GM12874 (cell line): Measurements from ENCODE around the gene B3GALNT2.

Experiments
- TF ChIP-seq, protein P1 (sequence below): IDR thresholded peaks from 2 replicates; pipeline ENCODE4 v1.5.1; 2011; ENCODE audit warnings: low read depth, mild to moderate bottlenecking, control low read depth, low read length, moderate library complexity; ENCODE audit not compliant: insufficient read depth

The B3GALNT2 gene

GRCh38 chr1:235450886-235451483 is 53.3 kb downstream of the B3GALNT2 start:
- TF ChIP-seq, protein P1, sequence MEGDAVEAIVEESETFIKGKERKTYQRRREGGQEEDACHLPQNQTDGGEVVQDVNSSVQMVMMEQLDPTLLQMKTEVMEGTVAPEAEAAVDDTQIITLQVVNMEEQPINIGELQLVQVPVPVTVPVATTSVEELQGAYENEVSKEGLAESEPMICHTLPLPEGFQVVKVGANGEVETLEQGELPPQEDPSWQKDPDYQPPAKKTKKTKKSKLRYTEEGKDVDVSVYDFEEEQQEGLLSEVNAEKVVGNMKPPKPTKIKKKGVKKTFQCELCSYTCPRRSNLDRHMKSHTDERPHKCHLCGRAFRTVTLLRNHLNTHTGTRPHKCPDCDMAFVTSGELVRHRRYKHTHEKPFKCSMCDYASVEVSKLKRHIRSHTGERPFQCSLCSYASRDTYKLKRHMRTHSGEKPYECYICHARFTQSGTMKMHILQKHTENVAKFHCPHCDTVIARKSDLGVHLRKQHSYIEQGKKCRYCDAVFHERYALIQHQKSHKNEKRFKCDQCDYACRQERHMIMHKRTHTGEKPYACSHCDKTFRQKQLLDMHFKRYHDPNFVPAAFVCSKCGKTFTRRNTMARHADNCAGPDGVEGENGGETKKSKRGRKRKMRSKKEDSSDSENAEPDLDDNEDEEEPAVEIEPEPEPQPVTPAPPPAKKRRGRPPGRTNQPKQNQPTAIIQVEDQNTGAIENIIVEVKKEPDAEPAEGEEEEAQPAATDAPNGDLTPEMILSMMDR, result no peak

GRCh38 chr1:235450433-235450832 is 53.8 kb downstream of the B3GALNT2 start:
- TF ChIP-seq, protein P1, result no peak

GRCh38 chr1:235448616-235449015 is 55.6 kb downstream of the B3GALNT2 start:
- TF ChIP-seq, protein P1, result no peak

- TF ChIP-seq, protein P1, result no peak
Observed at GRCh38 chr1:235442788-235443429, 61.3 kb downstream of the B3GALNT2 start.

- TF ChIP-seq, protein P1, result no peak
Observed at GRCh38 chr1:235441159-235441685, 63.0 kb downstream of the B3GALNT2 start.

DNA sequence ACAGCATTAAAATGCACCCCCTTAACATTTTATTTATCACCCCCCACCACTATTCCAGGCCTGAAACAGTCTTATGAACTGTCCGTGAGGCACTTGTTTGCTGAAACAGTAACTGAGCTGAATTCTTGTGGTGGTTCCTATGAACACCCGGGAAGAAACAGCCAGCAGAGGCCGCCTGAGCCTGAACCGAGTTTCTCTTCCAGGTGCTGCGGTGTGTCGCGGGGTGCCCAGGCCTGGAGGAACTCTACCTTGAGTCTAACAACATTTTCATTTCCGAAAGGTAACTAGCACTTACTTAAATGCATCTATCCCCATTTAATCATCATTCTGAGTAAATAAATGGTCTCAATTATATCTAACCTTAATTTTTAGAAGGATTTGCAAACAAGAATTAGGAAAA is 70.3 kb downstream of the B3GALNT2 start:
- TF ChIP-seq, protein P1, result no peak

GRCh38 chr1:235430991-235431390 is 73.3 kb downstream of the B3GALNT2 start:
- TF ChIP-seq, protein P1, result no peak
